IMR-90 (cell line): ENCODE measurements around the gene CXCL3. TPM values are rescaled to one million over a fixed set of nuclear protein-coding genes. Genes with fewer than 3 reads are reported as not detected.

Experiments used
- ATAC-seq: fragments of 200-7000 bp; cut with Tn5 transposase; 2 replicates; pipeline ENCODE4 v1.9.1; 2020; ENCODE audit warnings: low read depth, mild to moderate bottlenecking, moderate library complexity
- BruUV-seq: library from RNA; stranded (reverse); fragments of 400-500 nt; replicated peaks from 2 replicates; lab custom pipeline; 2021; lab: Mats Ljungman, UMichigan
- CTCF ChIA-PET: fragments of 300-600 bp; formaldehyde crosslinking; extraction: SDS; loops from one replicate; lab custom pipeline; 2021; ENCODE audit warnings: antibody characterized with exemption; lab: Yijun Ruan, JAX
- POLR2A ChIA-PET: fragments of 300-600 bp; sonication (Branson Sonifier 250); formaldehyde crosslinking; loops from one replicate; lab custom pipeline; 2022; ENCODE audit warnings: antibody characterized with exemption; ENCODE audit not compliant: unreplicated experiment; lab: Charles Lee
- DNase-seq: peaks from one replicate; pipeline ENCODE4 v3.0.0; 2013
- H2AFZ ChIP-seq: replicated peaks from 2 replicates; pipeline ENCODE3; 2013; ENCODE audit warnings: low read length, mild to moderate bottlenecking; ENCODE audit not compliant: poor library complexity
- H2AK5ac ChIP-seq: 2 replicates; pipeline ENCODE4 v1.6.1; 2013; ENCODE audit warnings: low read depth, low read length, inconsistent platforms
- H2AK9ac ChIP-seq: replicated peaks from 2 replicates; pipeline ENCODE3; 2013; ENCODE audit warnings: mild to moderate bottlenecking, low read depth, low read length, moderate library complexity; ENCODE audit not compliant: poor library complexity
- H2BK120ac ChIP-seq: 2 replicates; pipeline ENCODE4 v1.6.1; 2013; ENCODE audit warnings: low read depth, low read length, inconsistent platforms
- H2BK15ac ChIP-seq: 3 replicates; pipeline ENCODE4 v1.6.1; 2013; ENCODE audit warnings: low read depth, low read length, inconsistent platforms
- H2BK20ac ChIP-seq: 2 replicates; pipeline ENCODE4 v1.6.1; 2013; ENCODE audit warnings: low read depth, mild to moderate bottlenecking, inconsistent platforms, low read length, moderate library complexity
- H2BK5ac ChIP-seq: 2 replicates; pipeline ENCODE4 v1.6.1; 2013; ENCODE audit warnings: mild to moderate bottlenecking, low read depth, low read length, inconsistent platforms; ENCODE audit not compliant: poor library complexity, severe bottlenecking
- H3K14ac ChIP-seq: replicated peaks from 2 replicates; pipeline ENCODE4 v1.6.1; 2013; ENCODE audit warnings: low read depth, low read length, inconsistent platforms
- H3K18ac ChIP-seq: 2 replicates; pipeline ENCODE4 v1.6.1; 2013; ENCODE audit warnings: low read depth, low read length, control low read depth
- H3K23ac ChIP-seq: 2 replicates; pipeline ENCODE4 v1.6.1; 2013; ENCODE audit warnings: low read depth, low read length, inconsistent platforms
- H3K27ac ChIP-seq: 2 replicates; pipeline ENCODE4 v1.5.1; 2013; ENCODE audit warnings: mild to moderate bottlenecking, control low read depth, low read length; ENCODE audit not compliant: insufficient read depth
- H3K27me3 ChIP-seq: 2 replicates; pipeline ENCODE4 v1.6.1; 2013; ENCODE audit warnings: low read length; ENCODE audit not compliant: control insufficient read depth, insufficient read depth
- H3K36me3 ChIP-seq: 2 replicates; pipeline ENCODE4 v1.6.1; 2013; ENCODE audit warnings: low read length, mixed read lengths; ENCODE audit not compliant: control insufficient read depth, insufficient read depth
- H3K4ac ChIP-seq: 2 replicates; pipeline ENCODE4 v1.6.1; 2013; ENCODE audit warnings: low read depth, low read length, inconsistent platforms
- H3K4me1 ChIP-seq: 2 replicates; pipeline ENCODE4 v1.6.1; 2013; ENCODE audit warnings: low read length, mixed read lengths; ENCODE audit not compliant: control insufficient read depth, insufficient read depth
- H3K4me2 ChIP-seq: 2 replicates; pipeline ENCODE4 v1.6.1; 2013; ENCODE audit warnings: low read depth, mild to moderate bottlenecking, control low read depth, low read length, moderate library complexity
- H3K4me3 ChIP-seq: 2 replicates; pipeline ENCODE4 v1.5.1; 2013; ENCODE audit warnings: low read depth, mild to moderate bottlenecking, control low read depth, low read length, moderate library complexity; ENCODE audit not compliant: insufficient read depth
- H3K56ac ChIP-seq: 2 replicates; pipeline ENCODE4 v1.6.1; 2013; ENCODE audit warnings: low read length, inconsistent platforms; ENCODE audit not compliant: insufficient read depth; ENCODE audit errors: extremely low read depth
- H3K79me1 ChIP-seq, 2 experiments: 2 replicates each; pipeline ENCODE4 v1.6.1; 2013; ENCODE audit warnings: low read length in 2 of 2, inconsistent platforms in 1 of 2, low read depth in 1 of 2
- H3K9ac ChIP-seq: 2 replicates; pipeline ENCODE4 v1.6.1; 2013; ENCODE audit warnings: low read depth, low read length, control low read depth
- H3K9me1 ChIP-seq: 2 replicates; pipeline ENCODE4 v1.6.1; 2013; ENCODE audit warnings: low read length, inconsistent platforms; ENCODE audit not compliant: insufficient read depth
- H3K9me3 ChIP-seq: 2 replicates; pipeline ENCODE4 v1.6.1; 2013; ENCODE audit warnings: low read length; ENCODE audit not compliant: control insufficient read depth, insufficient read depth
- H4K20me1 ChIP-seq: 2 replicates; pipeline ENCODE4 v1.6.1; 2013; ENCODE audit warnings: low read length, inconsistent platforms; ENCODE audit not compliant: insufficient read depth
- H4K5ac ChIP-seq: 2 replicates; pipeline ENCODE4 v1.6.1; 2013; ENCODE audit warnings: mild to moderate bottlenecking, low read depth, low read length, control low read depth
- H4K8ac ChIP-seq, 2 experiments: 2 replicates each; pipeline ENCODE4 v1.6.1; 2013; ENCODE audit warnings: low read depth in 2 of 2, low read length in 2 of 2, control low read depth in 1 of 2, inconsistent platforms in 1 of 2
- H4K91ac ChIP-seq: 2 replicates; pipeline ENCODE4 v1.6.1; 2013; ENCODE audit warnings: low read depth, low read length, inconsistent platforms; ENCODE audit not compliant: insufficient read depth
- BHLHE40 ChIP-seq: fragments of 150-350 bp; IDR thresholded peaks from 2 replicates; pipeline ENCODE4 v1.6.1; 2016; ENCODE audit warnings: mild to moderate bottlenecking, low read depth, low read length
- CEBPB ChIP-seq: IDR thresholded peaks from 2 replicates; pipeline ENCODE4 v1.6.1; 2012; ENCODE audit warnings: low read depth, low read length, improper control_type of control experiment
- CHD1 ChIP-seq: IDR thresholded peaks from 2 replicates; pipeline ENCODE4 v1.6.1; 2012; ENCODE audit warnings: low read depth, low read length, improper control_type of control experiment
- FOS ChIP-seq: fragments of 150-350 bp; IDR thresholded peaks from 2 replicates; pipeline ENCODE4 v1.6.1; 2016; ENCODE audit warnings: low read depth, low read length
- MAFK ChIP-seq: IDR thresholded peaks from 2 replicates; pipeline ENCODE4 v1.6.1; 2012; ENCODE audit warnings: low read depth, low read length, improper control_type of control experiment
- MAZ ChIP-seq: IDR thresholded peaks from 2 replicates; pipeline ENCODE4 v1.6.1; 2012; ENCODE audit warnings: low read depth, mild to moderate bottlenecking, low read length, improper control_type of control experiment, moderate library complexity, borderline replicate concordance
- MXI1 ChIP-seq: IDR thresholded peaks from 2 replicates; pipeline ENCODE4 v1.6.1; 2012; ENCODE audit warnings: low read depth, mild to moderate bottlenecking, low read length, moderate library complexity, borderline replicate concordance
- NFE2L2 ChIP-seq: fragments of 150-350 bp; IDR thresholded peaks from 2 replicates; pipeline ENCODE4 v1.6.1; 2016; ENCODE audit warnings: low read depth, mild to moderate bottlenecking, low read length
- POLR2A ChIP-seq: IDR thresholded peaks from 2 replicates; pipeline ENCODE4 v1.6.1; 2012; ENCODE audit warnings: mild to moderate bottlenecking, low read depth, low read length
- RAD21 ChIP-seq: IDR thresholded peaks from 2 replicates; pipeline ENCODE4 v1.6.1; 2012; ENCODE audit warnings: low read length, improper control_type of control experiment
- RCOR1 ChIP-seq: IDR thresholded peaks from 2 replicates; pipeline ENCODE4 v1.6.1; 2012; ENCODE audit warnings: mild to moderate bottlenecking, low read length, improper control_type of control experiment; ENCODE audit not compliant: insufficient replicate concordance
- RFX5 ChIP-seq: IDR thresholded peaks from 2 replicates; pipeline ENCODE4 v1.8.0; 2012; ENCODE audit warnings: low read depth, mild to moderate bottlenecking, low read length, moderate library complexity
- SMC3 ChIP-seq: fragments of 150-350 bp; IDR thresholded peaks from 2 replicates; pipeline ENCODE4 v1.6.1; 2016; ENCODE audit warnings: low read depth, mild to moderate bottlenecking, antibody characterized with exemption, low read length, moderate library complexity
- WGBS, 2 experiments: methylation state at CpG; one replicate each; pipeline versions ENCODE4 v1.1.5 to v1.1.7; 2013; ENCODE audit warnings: missing lambda C conversion rate in 2 of 2; ENCODE audit not compliant: insufficient read length in 1 of 2; ENCODE audit errors: extremely low coverage in 2 of 2; 5-methylcytosine and 5-hydroxymethylcytosine counted together
- dilution Hi-C: fragments of 300-500 bp; cut with HindIII; formaldehyde crosslinking; loops from one replicate; pipeline ENCODE4 v1.14.3; 2018; ENCODE audit warnings: low sequenced_read_pairs; ENCODE audit not compliant: unreplicated experiment
- in situ Hi-C: fragments of 300-500 bp; cut with MboI; formaldehyde crosslinking; loops from 3 replicates; pipeline ENCODE4 v1.14.3; 2019; ENCODE audit warnings: low sequenced_read_pairs, inconsistent platforms, mixed read lengths
- intact Hi-C: fragments of 100-400 bp; cut with micrococcal nuclease; formaldehyde crosslinking; loops from 2 replicates; pipeline ENCODE4 v1.10.0; 2022
- polyA plus RNA-seq, 3 experiments: library from polyadenylated mRNA; depleted of rRNA; stranded (reverse); fragments of >200 nt; gene quantifications; 2 replicates each; pipeline ENCODE4 v1.2.3, GENCODE V29; 2012; ENCODE audit warnings: low replicate concordance in 1 of 3
- total RNA-seq: library from RNA; depleted of rRNA; stranded (reverse); fragments of >200 nt; gene quantifications from 2 replicates; pipeline ENCODE4 v1.2.3, GENCODE V29; 2012
- TF ChIP-seq, protein P1 (sequence below): fragments of 150-350 bp; IDR thresholded peaks from 2 replicates; pipeline ENCODE4 v1.6.1; 2016; ENCODE audit warnings: low read depth, mild to moderate bottlenecking, low read length, moderate library complexity, borderline replicate concordance
- TF ChIP-seq, protein P2 (sequence below): conservative IDR thresholded peaks from 2 replicates; pipeline ENCODE4 v1.5.1; 2012; ENCODE audit warnings: mild to moderate bottlenecking, low read depth, low read length, improper control_type of control experiment
- TF ChIP-seq, protein P3 (sequence below): fragments of 150-350 bp; IDR thresholded peaks from 2 replicates; pipeline ENCODE4 v1.6.1; 2017; ENCODE audit warnings: mild to moderate bottlenecking, antibody characterized with exemption, low read length, low read depth

Gene CXCL3
- total and polyA plus RNA-seq, 2 of the 4 experiments (the other 2 are of a cell fraction): 0.18 to 0.74 TPM

DNA sequence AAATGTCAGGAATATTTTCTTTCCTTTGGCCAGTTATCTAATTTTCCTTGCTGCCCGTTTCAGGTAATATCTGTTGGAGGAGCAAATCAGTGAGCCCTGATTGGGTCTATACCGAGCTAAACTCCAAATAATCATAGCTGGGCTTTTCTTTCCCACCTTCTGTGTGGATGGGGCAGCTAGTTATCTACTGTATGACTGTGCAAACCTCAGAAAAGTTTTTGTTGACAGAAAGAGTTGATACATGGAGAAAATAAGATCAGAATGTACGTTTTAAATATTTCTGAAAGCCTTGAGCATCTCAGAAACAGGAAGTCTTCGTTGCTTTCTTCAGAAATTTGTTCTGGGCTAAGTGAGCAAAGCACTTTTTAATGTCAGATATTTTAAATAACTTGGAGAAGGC lies 33.8 kb downstream of the CXCL3 start:
- no peak overlapping the region for H3K4me2 ChIP-seq
- CTCF ChIA-PET: no interaction called here
- BruUV-seq: no TSS peak

More for the DNA sequence above, 33.8 kb downstream of the CXCL3 start:
- no peak overlapping the region for H2BK120ac ChIP-seq
- H3K4me3 ChIP-seq: no peak overlapping the region
- no peak overlapping the region for H3K4ac ChIP-seq
- no peaks in the 10 kb centered on the region for H3K9me3 ChIP-seq
- H4K8ac ChIP-seq: no peak overlapping the region
- dilution Hi-C loops: no loop called here
- no peak for DNase-seq
- H3K36me3 ChIP-seq: no peaks in the 10 kb centered on the region
- H3K4me1 ChIP-seq: no peaks in the 10 kb centered on the region
- no peak overlapping the region for H3K56ac ChIP-seq
- WGBS, 2 experiments: 17% methylated on average over 1 of the region's 4 CpGs; no CpG with 5 or more reads in 1 of the 2 experiments
- H2AK9ac ChIP-seq: no peak overlapping the region
- H3K79me1 ChIP-seq: no peaks in the 10 kb centered on the region
- no peak overlapping the region for H4K5ac ChIP-seq
- TF ChIP-seq RCOR1 (no peak), RFX5 (no peak), CHD1 (no peak), SMC3 (no peak), BHLHE40 (no peak), NFE2L2 (no peak), RAD21 (no peak), FOS (no peak), MXI1 (no peak), CEBPB (no peak), POLR2A (no peak), MAZ (no peak), MAFK (no peak)
- TF ChIP-seq, protein P1, sequence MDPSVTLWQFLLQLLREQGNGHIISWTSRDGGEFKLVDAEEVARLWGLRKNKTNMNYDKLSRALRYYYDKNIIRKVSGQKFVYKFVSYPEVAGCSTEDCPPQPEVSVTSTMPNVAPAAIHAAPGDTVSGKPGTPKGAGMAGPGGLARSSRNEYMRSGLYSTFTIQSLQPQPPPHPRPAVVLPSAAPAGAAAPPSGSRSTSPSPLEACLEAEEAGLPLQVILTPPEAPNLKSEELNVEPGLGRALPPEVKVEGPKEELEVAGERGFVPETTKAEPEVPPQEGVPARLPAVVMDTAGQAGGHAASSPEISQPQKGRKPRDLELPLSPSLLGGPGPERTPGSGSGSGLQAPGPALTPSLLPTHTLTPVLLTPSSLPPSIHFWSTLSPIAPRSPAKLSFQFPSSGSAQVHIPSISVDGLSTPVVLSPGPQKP: no peak
- TF ChIP-seq, protein P2, sequence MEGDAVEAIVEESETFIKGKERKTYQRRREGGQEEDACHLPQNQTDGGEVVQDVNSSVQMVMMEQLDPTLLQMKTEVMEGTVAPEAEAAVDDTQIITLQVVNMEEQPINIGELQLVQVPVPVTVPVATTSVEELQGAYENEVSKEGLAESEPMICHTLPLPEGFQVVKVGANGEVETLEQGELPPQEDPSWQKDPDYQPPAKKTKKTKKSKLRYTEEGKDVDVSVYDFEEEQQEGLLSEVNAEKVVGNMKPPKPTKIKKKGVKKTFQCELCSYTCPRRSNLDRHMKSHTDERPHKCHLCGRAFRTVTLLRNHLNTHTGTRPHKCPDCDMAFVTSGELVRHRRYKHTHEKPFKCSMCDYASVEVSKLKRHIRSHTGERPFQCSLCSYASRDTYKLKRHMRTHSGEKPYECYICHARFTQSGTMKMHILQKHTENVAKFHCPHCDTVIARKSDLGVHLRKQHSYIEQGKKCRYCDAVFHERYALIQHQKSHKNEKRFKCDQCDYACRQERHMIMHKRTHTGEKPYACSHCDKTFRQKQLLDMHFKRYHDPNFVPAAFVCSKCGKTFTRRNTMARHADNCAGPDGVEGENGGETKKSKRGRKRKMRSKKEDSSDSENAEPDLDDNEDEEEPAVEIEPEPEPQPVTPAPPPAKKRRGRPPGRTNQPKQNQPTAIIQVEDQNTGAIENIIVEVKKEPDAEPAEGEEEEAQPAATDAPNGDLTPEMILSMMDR: no peak
- TF ChIP-seq, protein P3, sequence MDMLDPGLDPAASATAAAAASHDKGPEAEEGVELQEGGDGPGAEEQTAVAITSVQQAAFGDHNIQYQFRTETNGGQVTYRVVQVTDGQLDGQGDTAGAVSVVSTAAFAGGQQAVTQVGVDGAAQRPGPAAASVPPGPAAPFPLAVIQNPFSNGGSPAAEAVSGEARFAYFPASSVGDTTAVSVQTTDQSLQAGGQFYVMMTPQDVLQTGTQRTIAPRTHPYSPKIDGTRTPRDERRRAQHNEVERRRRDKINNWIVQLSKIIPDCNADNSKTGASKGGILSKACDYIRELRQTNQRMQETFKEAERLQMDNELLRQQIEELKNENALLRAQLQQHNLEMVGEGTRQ: no peak
- H2BK20ac ChIP-seq: no peak overlapping the region
- no peak overlapping the region for H2BK5ac ChIP-seq
- H3K27ac ChIP-seq: no peak overlapping the region
- no peak overlapping the region for H2AFZ ChIP-seq
- intact Hi-C loops: loop anchor here (10.0 kb wide), 1 partner anchor 1860 kb away; no protein-coding TSS in a partner anchor
- no peak overlapping the region for H4K91ac ChIP-seq
- no peaks in the 10 kb centered on the region for H4K20me1 ChIP-seq
- POLR2A ChIA-PET: no interaction called here
- H3K27me3 ChIP-seq: peaks cover 2% of the 10 kb centered on the region; the same call in 1 of the 2 replicates
- no peak for ATAC-seq
- no peak overlapping the region for H3K18ac ChIP-seq
- H2BK15ac ChIP-seq: no peak overlapping the region
- H3K9me1 ChIP-seq: no peaks in the 10 kb centered on the region
- H3K23ac ChIP-seq: no peak overlapping the region
- no peak overlapping the region for H2AK5ac ChIP-seq
- no peak overlapping the region for H3K9ac ChIP-seq
- H3K14ac ChIP-seq: no peak overlapping the region
- in situ Hi-C loops: no loop called here
